IPS-20b (cell line): ENCODE results near the gene ARIH2.

Experiments
- H3K27ac ChIP-seq: one replicate; pipeline ENCODE4 v1.5.1; 2013; ENCODE audit warnings: low read length
- H3K27me3 ChIP-seq: 2 replicates; pipeline ENCODE4 v1.6.1; 2013; ENCODE audit warnings: mild to moderate bottlenecking, low read length, inconsistent platforms; ENCODE audit not compliant: insufficient read depth
- H3K36me3 ChIP-seq: 2 replicates; pipeline ENCODE4 v1.6.1; 2013; ENCODE audit warnings: low read depth, mild to moderate bottlenecking, inconsistent platforms, low read length, moderate library complexity; ENCODE audit not compliant: insufficient read depth
- H3K4me1 ChIP-seq: 2 replicates; pipeline ENCODE4 v1.6.1; 2013; ENCODE audit warnings: mild to moderate bottlenecking, control low read depth, inconsistent platforms, low read length, moderate library complexity; ENCODE audit not compliant: insufficient read depth
- H3K4me3 ChIP-seq: 2 replicates; pipeline ENCODE4 v1.5.1; 2013; ENCODE audit warnings: mild to moderate bottlenecking, low read length, inconsistent platforms
- H3K9ac ChIP-seq: 2 replicates; pipeline ENCODE4 v1.6.1; 2013; ENCODE audit warnings: low read depth, mild to moderate bottlenecking, inconsistent platforms, low read length, moderate library complexity
- H3K9me3 ChIP-seq: 2 replicates; pipeline ENCODE4 v1.6.1; 2013; ENCODE audit warnings: mild to moderate bottlenecking, low read depth, low read length, inconsistent platforms; ENCODE audit not compliant: insufficient read depth

ARIH2 gene

GRCh38 chr3:48997102-48997635, 78.5 kb downstream of the ARIH2 start:
- no peak overlapping the region for H3K27ac ChIP-seq
- no peak overlapping the region for H3K4me3 ChIP-seq
- H3K4me1 ChIP-seq: peaks cover 10% of the 10 kb centered on the region
- H3K9ac ChIP-seq: no peak overlapping the region
- no peaks in the 10 kb centered on the region for H3K27me3 ChIP-seq
- peaks cover 11% of the 10 kb centered on the region; the same call in 1 of the 2 replicates for H3K36me3 ChIP-seq
- H3K9me3 ChIP-seq: no peaks in the 10 kb centered on the region

DNA sequence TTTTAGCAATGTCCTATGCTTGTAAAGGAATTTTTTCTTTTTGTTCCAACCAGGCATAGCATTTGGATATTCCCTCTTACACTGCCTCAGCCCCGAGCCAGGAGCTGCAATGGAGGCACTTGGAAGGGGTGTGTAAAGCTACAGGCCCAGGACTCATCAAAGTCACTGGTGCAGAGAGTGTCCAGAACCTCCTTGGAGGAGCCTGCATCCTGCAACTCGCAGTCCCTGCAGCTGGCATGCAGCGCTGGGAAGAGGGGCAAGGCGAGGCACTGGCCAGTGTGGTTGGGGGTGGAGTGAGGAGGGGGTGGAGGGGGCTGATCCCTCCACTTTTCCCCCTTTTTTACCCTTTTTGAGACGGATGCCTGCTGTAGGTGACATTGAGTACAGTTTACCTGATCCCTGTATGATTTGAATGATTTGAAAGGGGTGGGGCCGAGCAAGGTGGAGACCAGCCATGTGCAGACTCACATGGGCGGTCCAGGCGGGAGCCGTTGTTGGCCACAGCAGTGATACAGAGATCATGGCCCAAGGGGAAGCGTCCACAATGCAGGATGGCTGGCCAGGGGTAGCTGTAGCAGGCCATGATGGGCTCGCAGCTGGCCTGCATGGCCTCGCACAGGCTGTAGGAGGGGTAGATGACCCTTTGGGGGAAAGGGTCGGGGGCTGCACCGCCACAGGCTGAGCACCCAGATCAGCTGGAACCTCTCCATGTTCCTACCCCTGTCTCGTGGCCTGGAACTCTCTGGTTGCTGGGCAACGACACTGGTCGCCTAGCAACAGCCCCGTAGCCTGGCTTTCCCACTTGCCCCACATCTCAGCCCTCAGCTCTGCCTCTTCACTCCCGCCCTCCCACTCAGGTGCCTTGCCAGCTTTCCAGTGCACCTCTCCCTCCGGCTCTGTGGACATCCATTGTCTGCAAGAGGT, 79.3 kb downstream of the ARIH2 start:
- no peak overlapping the region for H3K9ac ChIP-seq
- H3K27me3 ChIP-seq: no peaks in the 10 kb centered on the region
- H3K4me3 ChIP-seq: no peak overlapping the region
- no peaks in the 10 kb centered on the region for H3K9me3 ChIP-seq
- peaks cover 11% of the 10 kb centered on the region; the same call in 1 of the 2 replicates for H3K36me3 ChIP-seq
- H3K27ac ChIP-seq: no peak overlapping the region
- H3K4me1 ChIP-seq: peaks cover 10% of the 10 kb centered on the region

GRCh38 chr3:48999085-48999858, 80.6 kb downstream of the ARIH2 start:
- Histone ChIP-seq H3K4me1 (peaks cover 10% of the 10 kb centered on the region), H3K9me3 (no peaks in the 10 kb centered on the region), H3K27ac (no peak overlapping the region), H3K9ac (peak overlapping the region; percentile 37; the same call in 1 of the 2 replicates), H3K36me3 (peaks cover 9% of the 10 kb centered on the region; the same call in 1 of the 2 replicates), H3K4me3 (no peak overlapping the region), H3K27me3 (no peaks in the 10 kb centered on the region)

DNA sequence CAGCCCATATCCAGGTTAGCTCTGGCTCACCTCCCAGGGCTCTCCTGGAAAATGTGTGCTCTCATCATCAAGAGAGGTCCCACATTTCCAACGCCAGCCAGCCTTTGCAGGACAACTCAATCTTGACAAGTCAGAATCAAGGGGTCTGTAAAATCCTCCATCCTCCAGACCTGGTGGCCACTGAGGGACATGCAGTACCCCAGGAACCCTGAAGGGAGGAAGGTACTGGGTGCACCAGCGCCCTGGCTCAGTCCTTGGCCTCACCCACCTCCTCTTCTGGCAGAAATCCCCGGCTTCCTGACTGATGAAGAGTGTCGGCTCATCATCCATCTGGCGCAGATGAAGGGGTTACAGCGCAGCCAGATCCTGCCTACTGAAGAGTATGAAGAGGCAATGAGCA, 82.5 kb downstream of the ARIH2 start:
- Histone ChIP-seq H3K36me3 (no peaks in the 10 kb centered on the region), H3K27me3 (no peaks in the 10 kb centered on the region), H3K9me3 (no peaks in the 10 kb centered on the region), H3K27ac (no peak overlapping the region), H3K4me3 (no peak overlapping the region), H3K9ac (no peak overlapping the region), H3K4me1 (peaks cover 10% of the 10 kb centered on the region)

DNA sequence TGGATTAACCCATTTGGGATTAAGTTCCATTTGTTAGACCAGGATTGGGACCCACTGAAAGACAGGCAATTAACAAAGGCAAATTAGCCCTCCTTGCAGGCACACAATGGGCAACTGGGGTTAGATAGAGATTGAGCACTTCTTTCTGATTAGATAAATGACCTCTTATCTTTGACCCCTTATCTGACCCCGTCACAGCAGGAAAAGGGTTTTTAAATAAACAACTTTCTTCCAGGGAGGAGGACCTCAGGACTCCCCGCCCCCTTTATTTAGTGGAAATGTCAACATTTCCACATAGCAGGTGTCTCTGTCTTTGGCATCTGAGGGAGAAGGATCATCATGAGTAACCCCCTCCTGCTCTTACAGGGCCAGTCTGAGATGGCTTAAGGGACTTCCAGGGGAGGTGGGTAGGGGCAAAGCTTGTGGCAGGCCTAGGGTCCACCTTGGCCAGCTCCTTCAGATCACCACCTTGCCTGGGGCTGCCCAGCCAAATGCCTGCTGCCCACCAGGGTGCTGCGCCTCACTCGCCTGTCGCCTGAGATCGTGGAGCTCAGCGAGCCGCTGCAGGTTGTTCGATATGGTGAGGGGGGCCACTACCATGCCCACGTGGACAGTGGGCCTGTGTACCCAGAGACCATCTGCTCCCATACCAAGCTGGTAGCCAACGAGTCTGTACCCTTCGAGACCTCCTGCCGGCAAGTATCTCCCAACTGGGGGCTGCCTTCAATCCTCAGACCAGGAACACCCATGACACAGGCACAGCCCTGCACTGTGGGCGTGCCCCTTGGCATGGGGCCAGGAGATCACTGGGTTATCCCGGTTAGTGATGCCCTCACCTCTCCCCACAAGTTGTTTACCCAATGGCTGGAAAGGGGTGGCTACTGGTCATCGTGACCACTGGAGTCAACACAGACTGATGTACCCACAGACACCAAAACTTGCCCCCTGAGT, 86.0 kb downstream of the ARIH2 start:
- Histone ChIP-seq H3K9ac (no peak overlapping the region), H3K4me1 (peaks cover 12% of the 10 kb centered on the region; the same call in 1 of the 2 replicates), H3K4me3 (no peak overlapping the region), H3K27me3 (no peaks in the 10 kb centered on the region), H3K27ac (no peak overlapping the region), H3K9me3 (no peaks in the 10 kb centered on the region), H3K36me3 (peaks cover 7% of the 10 kb centered on the region)

DNA sequence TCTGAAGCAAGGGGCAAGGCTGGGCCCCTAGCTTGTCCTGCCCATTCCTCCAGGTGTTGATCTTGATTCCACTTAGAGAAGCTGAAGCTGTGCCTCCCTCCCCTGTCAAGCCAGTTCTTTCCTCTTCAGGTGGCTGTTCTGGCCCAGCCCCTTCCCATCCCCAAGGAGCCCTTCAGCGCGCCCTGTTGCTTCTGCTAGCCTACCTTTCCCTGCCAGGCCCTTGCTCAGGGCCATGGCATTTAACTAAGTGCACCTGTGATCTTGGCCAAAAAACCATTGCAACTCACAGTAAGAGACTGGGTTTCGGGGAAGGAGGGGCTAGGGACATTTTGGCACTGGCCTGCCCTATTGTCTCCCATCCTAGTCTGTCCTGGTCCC, 86.7 kb downstream of the ARIH2 start:
- Histone ChIP-seq H3K27ac (no peak overlapping the region), H3K36me3 (peaks cover 8% of the 10 kb centered on the region), H3K27me3 (no peaks in the 10 kb centered on the region), H3K4me1 (peaks cover 7% of the 10 kb centered on the region; the same call in 1 of the 2 replicates), H3K4me3 (no peak overlapping the region), H3K9me3 (no peaks in the 10 kb centered on the region), H3K9ac (no peak overlapping the region)

GRCh38 chr3:49005998-49006397, 87.4 kb downstream of the ARIH2 start:
- Histone ChIP-seq H3K9me3 (no peaks in the 10 kb centered on the region), H3K27ac (no peak overlapping the region), H3K36me3 (peaks cover 9% of the 10 kb centered on the region), H3K9ac (peak overlapping the region; percentile 99; the same call in 1 of the 2 replicates), H3K4me3 (peak overlapping the region; percentile 99), H3K4me1 (peaks cover 7% of the 10 kb centered on the region; the same call in 1 of the 2 replicates), H3K27me3 (no peaks in the 10 kb centered on the region)

DNA sequence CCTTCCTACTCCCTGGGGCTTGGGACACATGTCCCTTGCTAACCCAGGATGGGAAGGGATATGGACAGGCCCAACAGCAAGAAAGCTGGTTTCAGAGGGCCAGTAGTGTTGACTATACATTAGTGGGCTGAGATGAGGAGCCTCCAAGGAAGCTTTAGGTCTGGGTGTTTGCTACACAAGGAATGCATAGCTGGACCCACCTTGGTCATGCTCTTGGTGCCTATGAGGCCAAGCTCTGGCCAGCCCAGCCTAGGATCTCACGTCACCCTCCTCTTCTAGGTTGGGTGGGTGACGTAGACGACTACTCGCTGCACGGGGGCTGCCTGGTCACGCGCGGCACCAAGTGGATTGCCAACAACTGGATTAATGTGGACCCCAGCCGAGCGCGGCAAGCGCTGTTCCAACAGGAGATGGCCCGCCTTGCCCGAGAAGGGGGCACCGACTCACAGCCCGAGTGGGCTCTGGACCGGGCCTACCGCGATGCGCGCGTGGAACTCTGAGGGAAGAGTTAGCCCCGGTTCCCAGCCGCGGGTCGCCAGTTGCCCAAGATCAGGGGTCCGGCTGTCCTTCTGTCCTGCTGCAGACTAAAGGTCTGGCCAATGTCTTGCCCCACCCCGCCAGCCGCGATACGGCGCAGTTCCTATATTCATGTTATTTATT, 87.9 kb downstream of the ARIH2 start:
- Histone ChIP-seq H3K27ac (no peak overlapping the region), H3K4me1 (peaks cover 7% of the 10 kb centered on the region; the same call in 1 of the 2 replicates), H3K36me3 (peaks cover 14% of the 10 kb centered on the region), H3K9ac (peak overlapping the region; percentile 99), H3K4me3 (peak overlapping the region; percentile 99), H3K27me3 (no peaks in the 10 kb centered on the region), H3K9me3 (no peaks in the 10 kb centered on the region)

- no peaks in the 10 kb centered on the region for H3K9me3 ChIP-seq
- H3K4me3 ChIP-seq: peak within 1 kb of the TSS; percentile 99
- H3K36me3 ChIP-seq: peaks cover 21% of the 10 kb centered on the region
- H3K4me1 ChIP-seq: peaks cover 7% of the 10 kb centered on the region; the same call in 1 of the 2 replicates
- peak within 1 kb of the TSS; percentile 99 for H3K9ac ChIP-seq
- H3K27ac ChIP-seq: peak within 1 kb of the TSS; percentile 82
- H3K27me3 ChIP-seq: no peaks in the 10 kb centered on the region
Measured at GRCh38 chr3:49007068-49007770, 88.6 kb downstream of the ARIH2 start, which contains the start of gene WDR6. Gene WDR6 (plus strand): TSS chr3:49007391. CDS start chr3:49007432, 41 bp downstream.
